Activated T-helper 17 cell treated with anti-CD3 and anti-CD28 coated beads, Interleukin-2, amount 50 U/mL, for 72 hours (primary cell): ENCODE results near the gene DNAH11. TPM values are rescaled to one million over a fixed set of nuclear protein-coding genes. Genes with fewer than 3 reads are reported as not detected.
"Not testable (repeated sequence)": the region's sequence is repeated elsewhere in the genome, so short reads cannot be mapped to it uniquely, and the experiment has no call there.

ENCODE experiments used
- ATAC-seq: fragments of 150-1000 bp; cut with Tn5 transposase; replicated peaks from 2 replicates; pipeline ENCODE4 v1.10.0; 2021; ENCODE audit warnings: mild to moderate bottlenecking, moderate library complexity
- H3K27ac Mint-ChIP-seq: one replicate; pipeline ENCODE4 v1.8.0; 2022; ENCODE audit warnings: mixed read lengths
- H3K27me3 Mint-ChIP-seq: one replicate; pipeline ENCODE4 v1.8.0; 2022; ENCODE audit warnings: mixed read lengths
- H3K36me3 Mint-ChIP-seq: one replicate; pipeline ENCODE4 v1.8.0; 2022; ENCODE audit warnings: low read depth, mild to moderate bottlenecking, mixed read lengths
- H3K4me1 Mint-ChIP-seq: one replicate; pipeline ENCODE4 v1.8.0; 2022; ENCODE audit warnings: mixed read lengths
- H3K4me3 Mint-ChIP-seq: one replicate; pipeline ENCODE4 v1.8.0; 2022; ENCODE audit warnings: mild to moderate bottlenecking, mixed read lengths
- H3K9me3 Mint-ChIP-seq: one replicate; pipeline ENCODE4 v1.8.0; 2022; ENCODE audit warnings: mixed read lengths
- total RNA-seq, 2 donors: library from RNA; stranded (reverse); gene quantifications; one replicate each; pipeline ENCODE4 v1.2.3, GENCODE V29; 2022

The DNAH11 gene
- total RNA-seq, 2 donors from 2014 or later = 0.52 to 5.9 TPM

DNA sequence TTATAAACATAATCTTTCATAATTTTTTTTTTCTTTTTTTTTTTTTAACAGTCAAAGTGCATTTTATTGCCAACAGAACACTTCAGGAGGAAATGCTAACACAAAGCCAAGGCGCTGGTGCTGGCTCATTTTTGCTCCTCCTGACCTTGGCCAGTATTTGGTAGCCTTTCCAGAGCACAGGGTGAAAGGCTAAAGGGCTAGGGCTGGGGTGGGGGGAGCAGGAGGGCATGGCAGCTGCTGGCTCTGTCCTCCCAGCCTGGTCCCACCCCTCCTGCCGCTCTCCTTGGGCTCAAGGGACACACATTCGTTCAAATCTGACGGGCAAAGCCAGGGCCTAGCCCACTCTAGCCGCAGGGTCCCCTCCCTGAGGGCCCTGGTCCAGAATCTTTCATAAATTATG lies 148.3 kb downstream of the DNAH11 start:
- H3K4me3 Mint-ChIP-seq, H3K4me1 Mint-ChIP-seq, ATAC-seq, H3K9me3 Mint-ChIP-seq, H3K27me3 Mint-ChIP-seq, H3K27ac Mint-ChIP-seq, H3K36me3 Mint-ChIP-seq: not testable (repeated sequence)

DNA sequence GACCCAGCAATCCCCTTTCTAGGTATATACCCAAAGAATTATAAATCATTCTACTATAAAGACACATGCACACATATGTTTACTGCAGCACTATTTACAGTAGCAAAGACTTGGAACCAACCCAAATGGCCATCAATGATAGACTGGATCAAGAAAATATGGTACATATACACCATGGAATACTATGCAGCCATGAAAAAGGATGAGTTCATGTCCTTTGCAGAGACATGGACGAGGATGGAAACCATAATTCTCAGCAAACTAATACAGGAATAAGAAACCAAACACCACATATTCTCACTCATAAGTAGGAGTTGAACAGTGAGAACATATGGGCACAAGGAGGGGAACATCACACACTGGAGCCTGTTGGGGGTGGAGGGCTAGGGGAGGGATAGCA lies 157.7 kb downstream of the DNAH11 start:
- not testable (repeated sequence) for H3K27me3 Mint-ChIP-seq, H3K9me3 Mint-ChIP-seq, H3K36me3 Mint-ChIP-seq, H3K27ac Mint-ChIP-seq, ATAC-seq, H3K4me3 Mint-ChIP-seq, H3K4me1 Mint-ChIP-seq

DNA sequence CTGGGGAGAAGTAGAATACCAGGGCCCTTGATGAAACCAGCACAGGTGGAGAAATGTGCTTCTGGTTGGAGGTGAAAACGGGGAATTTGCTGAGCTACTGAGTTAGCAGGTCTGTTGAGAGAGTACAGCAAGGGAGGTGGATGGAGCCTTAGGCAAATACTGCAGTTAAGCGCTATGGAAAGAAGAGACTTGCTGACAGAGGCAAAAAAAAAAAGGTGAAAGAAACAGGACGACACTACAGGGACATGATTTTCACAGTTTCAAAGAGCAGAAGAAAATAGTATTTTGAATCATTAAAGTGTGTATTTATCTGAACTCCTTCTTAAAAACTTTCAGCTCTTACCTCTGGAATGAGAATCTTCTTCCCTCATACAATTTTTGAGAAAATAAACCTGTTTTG lies 159.5 kb downstream of the DNAH11 start:
- no peak for ATAC-seq
- peaks cover 4% of the 10 kb centered on the region for H3K9me3 Mint-ChIP-seq
- H3K27ac Mint-ChIP-seq = no peak overlapping the region
- no peaks in the 10 kb centered on the region for H3K36me3 Mint-ChIP-seq
- no peaks in the 10 kb centered on the region for H3K4me1 Mint-ChIP-seq
- H3K4me3 Mint-ChIP-seq = no peak overlapping the region
- H3K27me3 Mint-ChIP-seq = peaks cover 7% of the 10 kb centered on the region

DNA sequence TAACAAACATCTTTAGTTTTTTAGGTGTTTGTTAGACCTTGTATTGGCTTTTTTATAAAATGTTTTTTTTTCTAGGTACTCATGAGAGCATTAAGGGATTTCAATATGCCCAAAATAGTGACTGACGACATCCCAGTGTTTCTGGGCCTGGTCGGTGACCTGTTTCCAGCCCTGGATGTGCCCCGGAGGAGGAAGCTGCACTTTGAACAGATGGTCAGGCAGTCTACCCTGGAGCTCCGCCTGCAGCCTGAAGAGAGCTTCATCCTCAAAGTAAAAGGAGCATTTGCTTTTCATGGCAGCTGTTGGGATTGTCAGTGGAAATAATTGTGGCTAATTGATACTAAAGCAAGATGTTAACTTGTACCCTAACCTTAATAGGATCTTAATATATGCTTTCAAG lies 161.5 kb downstream of the DNAH11 start:
- Mint-ChIP-seq H3K9me3 (peaks cover 4% of the 10 kb centered on the region), H3K27ac (no peak overlapping the region), H3K4me1 (no peaks in the 10 kb centered on the region), H3K27me3 (peaks cover 7% of the 10 kb centered on the region), H3K36me3 (no peaks in the 10 kb centered on the region), H3K4me3 (no peak overlapping the region)
- no peak for ATAC-seq

DNA sequence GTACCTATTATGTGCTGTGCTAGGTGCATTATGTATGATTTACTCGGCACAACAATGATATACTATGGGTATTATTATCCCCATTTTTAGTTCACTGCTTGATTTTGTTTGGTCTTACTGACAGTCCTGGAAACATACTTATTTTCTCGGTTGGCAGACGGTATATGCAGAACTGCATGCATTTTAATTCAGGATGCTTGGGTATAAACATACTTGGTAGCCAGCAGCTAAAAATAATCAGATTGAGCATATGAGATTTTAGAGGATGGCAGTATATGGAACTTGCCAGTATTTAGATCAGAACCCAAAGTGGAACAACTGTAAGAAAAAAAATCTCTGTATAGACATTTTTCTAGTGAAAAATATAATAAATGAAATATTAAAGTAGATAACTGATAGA lies 163.3 kb downstream of the DNAH11 start:
- H3K36me3 Mint-ChIP-seq = no peaks in the 10 kb centered on the region
- H3K4me3 Mint-ChIP-seq = no peak overlapping the region
- H3K4me1 Mint-ChIP-seq = no peaks in the 10 kb centered on the region
- no peak overlapping the region for H3K27ac Mint-ChIP-seq
- H3K27me3 Mint-ChIP-seq = no peaks in the 10 kb centered on the region
- ATAC-seq = no peak
- no peaks in the 10 kb centered on the region for H3K9me3 Mint-ChIP-seq

DNA sequence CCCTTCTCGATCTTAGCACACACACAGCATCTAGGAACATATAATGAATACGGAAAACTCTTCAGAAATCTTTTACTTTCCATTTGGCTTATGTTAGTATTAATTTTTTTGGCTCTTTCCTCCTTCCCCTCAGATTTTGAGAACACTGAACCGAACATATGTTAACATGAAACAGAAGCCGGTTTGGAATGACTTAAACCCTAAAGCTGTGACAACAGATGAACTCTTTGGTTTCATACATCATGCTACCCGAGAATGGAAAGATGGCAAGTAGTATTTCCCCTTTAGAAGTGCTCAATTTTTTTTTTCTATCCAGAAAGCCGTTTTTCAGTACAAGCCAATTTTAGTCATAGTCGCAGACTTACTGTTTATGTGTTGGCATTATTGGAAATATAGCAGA lies 164.7 kb downstream of the DNAH11 start:
- H3K27me3 Mint-ChIP-seq = no peaks in the 10 kb centered on the region
- no peaks in the 10 kb centered on the region for H3K9me3 Mint-ChIP-seq
- H3K36me3 Mint-ChIP-seq = no peaks in the 10 kb centered on the region
- no peak for ATAC-seq
- no peaks in the 10 kb centered on the region for H3K4me1 Mint-ChIP-seq
- no peak overlapping the region for H3K27ac Mint-ChIP-seq
- no peak overlapping the region for H3K4me3 Mint-ChIP-seq

DNA sequence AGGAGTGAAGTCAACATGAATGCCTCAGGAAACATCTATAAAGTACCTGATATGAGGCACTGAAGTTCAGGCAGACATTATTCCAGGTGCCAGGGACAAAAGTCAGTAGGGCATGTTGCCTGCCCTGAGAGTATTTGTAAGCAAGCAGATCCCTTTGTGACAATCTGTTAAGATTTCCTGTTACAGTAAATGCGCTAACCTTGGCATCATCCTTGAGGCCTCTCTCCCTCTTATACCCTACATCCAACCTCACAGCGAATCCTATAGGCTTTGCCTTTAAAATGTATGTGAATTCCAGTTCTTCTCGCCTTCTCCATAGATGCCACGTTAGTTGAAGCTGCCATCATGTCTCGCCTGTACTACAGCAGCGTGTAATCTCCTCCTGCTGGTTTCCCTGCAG lies 165.3 kb downstream of the DNAH11 start:
- Mint-ChIP-seq H3K27me3 (peaks cover under 1% of the 10 kb centered on the region), H3K27ac (no peak overlapping the region), H3K9me3 (no peaks in the 10 kb centered on the region), H3K4me3 (no peak overlapping the region), H3K36me3 (no peaks in the 10 kb centered on the region), H3K4me1 (no peaks in the 10 kb centered on the region)
- no peak for ATAC-seq

DNA sequence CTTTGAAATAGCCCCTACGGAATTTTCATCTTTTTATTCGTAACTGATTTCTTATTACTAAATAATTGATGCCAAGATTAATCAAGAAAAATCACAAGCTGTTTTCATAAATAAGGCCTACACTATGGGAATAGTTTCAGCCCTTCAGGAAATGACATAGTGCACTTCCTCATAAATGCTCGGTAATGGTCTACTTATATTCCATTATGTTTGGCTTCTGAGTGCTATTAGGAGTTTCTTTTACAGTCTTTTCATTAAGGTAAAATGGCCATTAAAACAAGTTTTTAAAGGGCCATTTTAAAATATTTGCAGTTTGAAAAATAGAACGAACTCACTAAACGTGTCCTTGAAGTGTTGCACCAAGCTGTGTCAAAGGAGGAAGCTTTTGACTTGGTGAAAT lies 174.5 kb downstream of the DNAH11 start:
- Mint-ChIP-seq H3K9me3 (no peaks in the 10 kb centered on the region), H3K4me1 (no peaks in the 10 kb centered on the region), H3K36me3 (no peaks in the 10 kb centered on the region), H3K27me3 (peaks cover 27% of the 10 kb centered on the region), H3K4me3 (no peak overlapping the region), H3K27ac (no peak overlapping the region)
- ATAC-seq = no peak

DNA sequence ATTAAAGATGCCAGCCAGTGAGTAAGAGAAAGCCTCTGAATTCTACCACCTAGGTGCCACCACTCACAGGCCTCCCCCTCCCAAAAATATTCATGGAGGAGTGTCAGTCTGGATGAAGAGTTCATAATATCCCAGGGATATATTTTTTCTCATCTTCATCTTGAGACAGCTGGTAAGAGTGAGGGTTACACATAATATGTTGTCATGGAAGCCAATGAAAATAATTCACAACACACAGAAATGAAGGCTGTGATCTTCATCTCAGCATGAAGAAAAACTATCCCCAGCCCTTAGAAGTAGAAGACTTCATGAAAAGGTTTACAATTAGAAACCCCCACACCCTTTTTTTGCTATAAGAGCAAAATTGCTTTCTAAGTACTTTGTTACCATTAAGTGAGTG lies 175.6 kb downstream of the DNAH11 start:
- no peak for ATAC-seq
- Mint-ChIP-seq H3K27me3 (peaks cover 24% of the 10 kb centered on the region), H3K4me1 (no peaks in the 10 kb centered on the region), H3K9me3 (no peaks in the 10 kb centered on the region), H3K36me3 (no peaks in the 10 kb centered on the region), H3K4me3 (no peak overlapping the region), H3K27ac (no peak overlapping the region)

DNA sequence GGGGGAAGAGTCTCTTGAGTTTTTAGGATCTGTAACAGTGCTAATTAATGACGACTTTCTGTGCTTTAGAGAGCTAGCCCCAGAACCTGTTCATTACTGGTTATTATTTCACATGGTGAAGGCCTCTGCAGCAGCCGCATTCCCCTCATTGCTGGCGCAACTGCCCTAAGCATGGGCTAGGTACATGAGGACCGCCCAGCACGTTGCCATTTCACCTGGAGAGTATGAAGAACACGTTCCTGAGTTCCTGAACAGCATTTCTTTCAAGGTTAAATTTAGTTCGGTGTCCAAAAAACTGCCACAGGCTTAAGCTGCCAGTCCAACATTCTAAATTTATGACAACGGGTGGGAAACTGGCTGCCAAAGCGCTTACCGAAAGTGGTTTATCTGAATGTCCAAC lies 177.0 kb downstream of the DNAH11 start:
- Mint-ChIP-seq H3K4me1 (no peaks in the 10 kb centered on the region), H3K36me3 (no peaks in the 10 kb centered on the region), H3K27me3 (peaks cover 18% of the 10 kb centered on the region), H3K4me3 (no peak overlapping the region), H3K9me3 (no peaks in the 10 kb centered on the region), H3K27ac (no peak overlapping the region)
- no peak for ATAC-seq

DNA sequence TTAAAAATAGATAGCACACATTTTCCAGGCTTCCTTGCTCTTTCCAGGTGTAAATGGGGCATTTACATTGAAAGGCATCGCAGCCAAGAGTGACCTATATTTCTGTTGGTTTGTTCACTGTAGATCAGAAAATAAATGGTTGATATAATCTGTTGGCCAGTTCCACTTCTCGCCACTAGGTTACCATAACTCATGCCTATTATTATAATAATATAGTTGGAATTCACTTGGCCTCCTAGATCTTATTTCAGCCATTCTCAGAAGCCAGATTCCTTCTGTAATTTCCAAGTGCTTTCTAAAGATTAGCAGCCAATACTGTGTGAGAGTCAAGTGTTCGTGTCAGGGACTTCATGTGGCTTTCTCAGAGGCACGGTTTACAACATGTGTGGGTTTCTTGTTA lies 179.5 kb downstream of the DNAH11 start:
- no peaks in the 10 kb centered on the region for H3K36me3 Mint-ChIP-seq
- ATAC-seq = no peak
- H3K27me3 Mint-ChIP-seq = peaks cover 9% of the 10 kb centered on the region
- H3K27ac Mint-ChIP-seq = no peak overlapping the region
- H3K9me3 Mint-ChIP-seq = no peaks in the 10 kb centered on the region
- no peaks in the 10 kb centered on the region for H3K4me1 Mint-ChIP-seq
- H3K4me3 Mint-ChIP-seq = no peak overlapping the region

DNA sequence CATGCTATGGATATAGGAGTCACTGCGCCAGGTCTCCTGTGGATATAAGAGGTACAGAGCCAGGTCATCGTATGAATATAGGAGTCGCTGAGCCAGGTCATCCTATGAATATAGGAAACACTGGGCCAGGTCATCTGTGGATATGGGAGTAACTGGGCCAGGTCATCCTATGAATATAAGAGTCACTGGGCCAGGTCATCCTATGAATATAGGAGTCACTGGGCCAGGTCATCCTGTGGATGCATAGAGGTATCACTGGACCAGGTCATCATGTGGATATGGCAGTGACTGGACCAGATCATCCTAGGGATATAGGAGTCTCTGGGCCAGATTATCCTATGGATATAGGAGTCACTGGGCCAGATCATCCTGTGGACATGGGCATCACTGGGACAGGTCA lies 181.7 kb downstream of the DNAH11 start:
- H3K4me1 Mint-ChIP-seq = no peaks in the 10 kb centered on the region
- H3K36me3 Mint-ChIP-seq = no peaks in the 10 kb centered on the region
- no peak overlapping the region for H3K4me3 Mint-ChIP-seq
- peaks cover 5% of the 10 kb centered on the region for H3K27me3 Mint-ChIP-seq
- H3K27ac Mint-ChIP-seq = no peak overlapping the region
- H3K9me3 Mint-ChIP-seq = no peaks in the 10 kb centered on the region
- no peak for ATAC-seq

DNA sequence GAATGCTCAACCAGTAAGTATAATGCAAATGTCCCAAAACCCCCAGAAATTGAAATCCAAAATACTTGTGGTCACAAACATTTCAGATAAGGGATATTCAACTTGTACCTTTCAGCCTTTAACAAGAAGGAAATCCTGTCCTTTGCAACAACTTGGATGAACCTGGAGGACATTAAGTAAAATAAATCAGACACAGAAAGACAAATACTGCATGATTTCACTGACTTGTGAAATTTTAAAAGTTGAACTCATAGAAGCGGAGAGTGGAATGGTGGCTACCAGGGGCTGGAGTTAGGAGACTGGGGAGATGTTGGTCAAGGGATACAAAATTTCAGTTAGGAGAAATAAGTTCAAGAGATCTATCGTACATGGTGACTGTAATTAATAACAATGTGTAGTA lies 187.6 kb downstream of the DNAH11 start:
- H3K36me3 Mint-ChIP-seq = no peaks in the 10 kb centered on the region
- no peak for ATAC-seq
- no peaks in the 10 kb centered on the region for H3K4me1 Mint-ChIP-seq
- no peak overlapping the region for H3K27ac Mint-ChIP-seq
- H3K27me3 Mint-ChIP-seq = no peaks in the 10 kb centered on the region
- H3K4me3 Mint-ChIP-seq = no peak overlapping the region
- H3K9me3 Mint-ChIP-seq = no peaks in the 10 kb centered on the region

DNA sequence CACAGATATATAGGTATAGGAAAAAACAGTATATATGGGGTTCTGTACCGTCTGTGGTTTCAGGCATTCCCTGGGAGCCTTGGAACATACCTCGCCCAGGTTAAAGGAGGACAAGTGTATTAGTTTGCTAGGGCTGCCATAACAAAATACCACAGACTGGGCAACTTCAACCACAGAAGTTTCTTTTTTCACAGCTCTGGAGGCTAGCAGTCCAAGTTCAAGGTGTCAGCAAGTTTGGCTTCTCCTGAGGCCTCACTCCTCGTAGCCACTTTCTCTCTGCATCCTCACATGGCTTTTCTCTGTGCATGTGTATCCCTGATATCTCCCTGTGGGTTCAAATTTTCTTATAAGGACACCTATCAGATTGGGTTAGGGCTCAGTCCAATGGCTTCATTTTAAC lies 189.1 kb downstream of the DNAH11 start:
- Mint-ChIP-seq H3K4me3 (no peak overlapping the region), H3K36me3 (no peaks in the 10 kb centered on the region), H3K27me3 (no peaks in the 10 kb centered on the region), H3K9me3 (no peaks in the 10 kb centered on the region), H3K4me1 (no peaks in the 10 kb centered on the region), H3K27ac (no peak overlapping the region)
- ATAC-seq = no peak

DNA sequence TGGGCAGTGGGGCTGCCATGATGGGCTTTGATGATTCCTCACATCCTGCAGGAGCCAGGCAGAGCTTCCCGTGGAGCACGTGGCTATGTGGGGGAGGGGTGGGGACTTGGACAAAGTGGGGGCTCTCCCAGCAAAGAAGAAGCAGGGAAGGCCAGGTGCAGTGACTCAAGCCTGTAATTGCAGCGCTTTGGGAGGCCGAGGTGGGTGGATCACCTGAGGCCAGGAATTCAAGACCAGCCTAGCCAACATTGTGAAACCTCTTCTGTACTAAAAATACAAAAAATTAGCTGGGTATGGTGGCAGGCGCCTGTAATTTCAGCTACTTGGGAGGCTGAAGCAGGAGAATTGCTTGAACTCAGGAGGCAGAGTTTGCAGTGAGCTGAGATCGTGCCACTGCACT lies 190.1 kb downstream of the DNAH11 start:
- H3K36me3 Mint-ChIP-seq, ATAC-seq, H3K4me3 Mint-ChIP-seq, H3K27ac Mint-ChIP-seq, H3K9me3 Mint-ChIP-seq, H3K4me1 Mint-ChIP-seq, H3K27me3 Mint-ChIP-seq: not testable (repeated sequence)

DNA sequence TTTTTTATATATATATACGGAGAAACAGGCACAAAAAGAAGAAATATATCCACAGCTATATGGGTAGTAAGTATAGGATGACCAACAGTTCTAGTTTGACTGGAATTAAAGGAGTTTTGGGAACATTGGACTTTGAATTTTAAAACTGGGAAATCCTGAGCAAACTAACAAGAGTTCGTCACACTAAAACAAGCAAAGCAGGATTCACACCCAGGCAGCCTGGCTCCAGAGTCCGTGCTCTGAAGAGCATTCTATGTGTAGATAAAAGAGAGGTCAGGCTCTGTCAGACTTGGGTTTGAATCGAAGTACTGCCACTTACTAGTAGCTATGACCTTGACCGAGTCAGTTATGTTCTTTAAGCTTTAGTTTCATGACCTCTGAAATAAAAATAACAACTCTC lies 191.0 kb downstream of the DNAH11 start:
- no peak overlapping the region for H3K4me3 Mint-ChIP-seq
- H3K27ac Mint-ChIP-seq = no peak overlapping the region
- no peak for ATAC-seq
- H3K9me3 Mint-ChIP-seq = no peaks in the 10 kb centered on the region
- H3K36me3 Mint-ChIP-seq = no peaks in the 10 kb centered on the region
- H3K27me3 Mint-ChIP-seq = no peaks in the 10 kb centered on the region
- H3K4me1 Mint-ChIP-seq = no peaks in the 10 kb centered on the region
